HEK293 (cell line): ENCODE measurements around the gene DYTN.

ENCODE experiments used
- GLI2 ChIP-seq: fragments of 450-650 bp; formaldehyde crosslinking; IDR thresholded peaks from 2 replicates; pipeline ENCODE4; 2017; ENCODE audit warnings: missing biosample characterization, missing genetic modification characterization, low read depth, borderline replicate concordance
- RBAK ChIP-seq: fragments of 450-650 bp; formaldehyde crosslinking; IDR thresholded peaks from 2 replicates; pipeline ENCODE4 v1.5.1; 2016; ENCODE audit warnings: missing biosample characterization, missing genetic modification characterization
- TCF7L2 ChIP-seq: IDR thresholded peaks from 2 replicates; pipeline ENCODE4 v1.6.1; 2011; ENCODE audit warnings: low read depth, mild to moderate bottlenecking, inconsistent platforms, low read length, moderate library complexity, borderline replicate concordance
- ZNF530 ChIP-seq: fragments of 450-650 bp; formaldehyde crosslinking; IDR thresholded peaks from 2 replicates; pipeline ENCODE4 v1.5.1; 2016; ENCODE audit warnings: low read depth, missing biosample characterization, missing genetic modification characterization
- ZNF707 ChIP-seq: fragments of 450-650 bp; formaldehyde crosslinking; IDR thresholded peaks from 2 replicates; pipeline ENCODE4 v1.5.1; 2016; ENCODE audit warnings: missing biosample characterization, missing genetic modification characterization
- TF ChIP-seq, protein P1 (sequence below): fragments of 450-650 bp; formaldehyde crosslinking; IDR thresholded peaks from 2 replicates; pipeline ENCODE4 v1.5.1; 2016; ENCODE audit warnings: missing biosample characterization, missing genetic modification characterization
- TF ChIP-seq, protein P2 (sequence below): fragments of 450-650 bp; formaldehyde crosslinking; IDR thresholded peaks from 2 replicates; pipeline ENCODE4 v1.5.1; 2017; ENCODE audit warnings: missing biosample characterization, missing genetic modification characterization
- TF ChIP-seq, protein P3 (sequence below): fragments of 450-650 bp; formaldehyde crosslinking; IDR thresholded peaks from 2 replicates; pipeline ENCODE4 v1.5.1; 2016; ENCODE audit warnings: missing biosample characterization, missing genetic modification characterization

DNA sequence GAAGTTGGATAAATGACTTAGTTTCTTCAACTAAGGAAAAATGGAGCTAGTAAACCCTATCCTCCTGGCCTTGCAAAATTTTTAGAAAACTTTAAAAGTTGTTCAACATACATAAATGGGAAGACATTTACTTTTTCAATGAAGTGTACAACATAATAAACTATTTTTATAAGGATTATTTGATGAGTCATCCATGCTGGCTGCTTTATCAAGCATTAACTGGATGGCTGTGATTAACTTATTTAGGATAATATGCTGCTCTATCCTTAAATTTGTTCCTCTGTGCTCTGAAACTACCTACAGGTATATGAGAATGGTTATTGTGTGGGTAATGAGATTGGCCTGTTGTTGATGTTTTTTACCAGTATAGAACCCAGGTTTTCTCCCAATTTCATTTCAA lies 21.3 kb downstream of the DYTN start:
- TF ChIP-seq RBAK (tag by site-specific recombination): no peak
- TF ChIP-seq TCF7L2: no peak
- TF ChIP-seq, protein P1, sequence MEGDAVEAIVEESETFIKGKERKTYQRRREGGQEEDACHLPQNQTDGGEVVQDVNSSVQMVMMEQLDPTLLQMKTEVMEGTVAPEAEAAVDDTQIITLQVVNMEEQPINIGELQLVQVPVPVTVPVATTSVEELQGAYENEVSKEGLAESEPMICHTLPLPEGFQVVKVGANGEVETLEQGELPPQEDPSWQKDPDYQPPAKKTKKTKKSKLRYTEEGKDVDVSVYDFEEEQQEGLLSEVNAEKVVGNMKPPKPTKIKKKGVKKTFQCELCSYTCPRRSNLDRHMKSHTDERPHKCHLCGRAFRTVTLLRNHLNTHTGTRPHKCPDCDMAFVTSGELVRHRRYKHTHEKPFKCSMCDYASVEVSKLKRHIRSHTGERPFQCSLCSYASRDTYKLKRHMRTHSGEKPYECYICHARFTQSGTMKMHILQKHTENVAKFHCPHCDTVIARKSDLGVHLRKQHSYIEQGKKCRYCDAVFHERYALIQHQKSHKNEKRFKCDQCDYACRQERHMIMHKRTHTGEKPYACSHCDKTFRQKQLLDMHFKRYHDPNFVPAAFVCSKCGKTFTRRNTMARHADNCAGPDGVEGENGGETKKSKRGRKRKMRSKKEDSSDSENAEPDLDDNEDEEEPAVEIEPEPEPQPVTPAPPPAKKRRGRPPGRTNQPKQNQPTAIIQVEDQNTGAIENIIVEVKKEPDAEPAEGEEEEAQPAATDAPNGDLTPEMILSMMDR: no peak
- TF ChIP-seq ZNF707: no peak
- TF ChIP-seq, protein P2, sequence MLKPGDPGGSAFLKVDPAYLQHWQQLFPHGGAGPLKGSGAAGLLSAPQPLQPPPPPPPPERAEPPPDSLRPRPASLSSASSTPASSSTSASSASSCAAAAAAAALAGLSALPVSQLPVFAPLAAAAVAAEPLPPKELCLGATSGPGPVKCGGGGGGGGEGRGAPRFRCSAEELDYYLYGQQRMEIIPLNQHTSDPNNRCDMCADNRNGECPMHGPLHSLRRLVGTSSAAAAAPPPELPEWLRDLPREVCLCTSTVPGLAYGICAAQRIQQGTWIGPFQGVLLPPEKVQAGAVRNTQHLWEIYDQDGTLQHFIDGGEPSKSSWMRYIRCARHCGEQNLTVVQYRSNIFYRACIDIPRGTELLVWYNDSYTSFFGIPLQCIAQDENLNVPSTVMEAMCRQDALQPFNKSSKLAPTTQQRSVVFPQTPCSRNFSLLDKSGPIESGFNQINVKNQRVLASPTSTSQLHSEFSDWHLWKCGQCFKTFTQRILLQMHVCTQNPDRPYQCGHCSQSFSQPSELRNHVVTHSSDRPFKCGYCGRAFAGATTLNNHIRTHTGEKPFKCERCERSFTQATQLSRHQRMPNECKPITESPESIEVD (tag by site-specific recombination): no peak
- no peak for TF ChIP-seq ZNF530 (tag by site-specific recombination)
- no peak for TF ChIP-seq GLI2 (tag by site-specific recombination)
- TF ChIP-seq, protein P3, sequence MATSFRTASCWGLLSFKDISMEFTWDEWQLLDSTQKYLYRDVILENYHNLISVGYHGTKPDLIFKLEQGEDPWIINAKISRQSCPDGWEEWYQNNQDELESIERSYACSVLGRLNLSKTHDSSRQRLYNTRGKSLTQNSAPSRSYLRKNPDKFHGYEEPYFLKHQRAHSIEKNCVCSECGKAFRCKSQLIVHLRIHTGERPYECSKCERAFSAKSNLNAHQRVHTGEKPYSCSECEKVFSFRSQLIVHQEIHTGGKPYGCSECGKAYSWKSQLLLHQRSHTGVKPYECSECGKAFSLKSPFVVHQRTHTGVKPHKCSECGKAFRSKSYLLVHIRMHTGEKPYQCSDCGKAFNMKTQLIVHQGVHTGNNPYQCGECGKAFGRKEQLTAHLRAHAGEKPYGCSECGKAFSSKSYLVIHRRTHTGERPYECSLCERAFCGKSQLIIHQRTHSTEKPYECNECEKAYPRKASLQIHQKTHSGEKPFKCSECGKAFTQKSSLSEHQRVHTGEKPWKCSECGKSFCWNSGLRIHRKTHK (tag by site-specific recombination): no peak
